ENCODE data around the gene CDH12. TPM values are rescaled to one million over a fixed set of nuclear protein-coding genes. Genes with fewer than 3 reads are reported as not detected.

Gene CDH12
- total RNA-seq, 1 donor from 2014 or later = not detected

DNA sequence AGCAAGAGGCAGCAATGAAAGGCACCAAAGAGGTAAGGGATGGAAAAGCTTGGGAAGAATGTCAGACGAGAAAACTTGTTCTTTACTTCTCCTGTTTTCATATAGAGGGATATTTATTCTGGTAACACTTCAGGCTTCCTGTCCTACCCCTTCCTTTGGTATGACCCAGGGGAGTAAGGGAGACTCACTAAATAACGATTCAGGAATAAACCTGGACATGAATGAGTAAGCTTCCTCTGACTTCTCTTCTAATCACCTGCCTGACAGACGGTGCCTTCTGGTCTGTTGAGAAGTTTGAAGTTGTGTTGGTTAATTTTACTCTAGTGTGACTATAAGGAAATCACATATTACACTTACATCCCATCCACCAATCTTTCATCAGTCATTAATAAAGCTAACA, 461.2 kb downstream of the CDH12 start:
- no peak overlapping the region for H3K4me3 ChIP-seq
- TF ChIP-seq POLR2A (IDR thresholded peaks at IDR 0.05) = no peak
- TF ChIP-seq POLR2AphosphoS5 (IDR thresholded peaks at IDR 0.05; ENCODE audit: insufficient read depth in 1 of 2, low read depth in 1 of 2) = no peak
- TF ChIP-seq, protein P1, sequence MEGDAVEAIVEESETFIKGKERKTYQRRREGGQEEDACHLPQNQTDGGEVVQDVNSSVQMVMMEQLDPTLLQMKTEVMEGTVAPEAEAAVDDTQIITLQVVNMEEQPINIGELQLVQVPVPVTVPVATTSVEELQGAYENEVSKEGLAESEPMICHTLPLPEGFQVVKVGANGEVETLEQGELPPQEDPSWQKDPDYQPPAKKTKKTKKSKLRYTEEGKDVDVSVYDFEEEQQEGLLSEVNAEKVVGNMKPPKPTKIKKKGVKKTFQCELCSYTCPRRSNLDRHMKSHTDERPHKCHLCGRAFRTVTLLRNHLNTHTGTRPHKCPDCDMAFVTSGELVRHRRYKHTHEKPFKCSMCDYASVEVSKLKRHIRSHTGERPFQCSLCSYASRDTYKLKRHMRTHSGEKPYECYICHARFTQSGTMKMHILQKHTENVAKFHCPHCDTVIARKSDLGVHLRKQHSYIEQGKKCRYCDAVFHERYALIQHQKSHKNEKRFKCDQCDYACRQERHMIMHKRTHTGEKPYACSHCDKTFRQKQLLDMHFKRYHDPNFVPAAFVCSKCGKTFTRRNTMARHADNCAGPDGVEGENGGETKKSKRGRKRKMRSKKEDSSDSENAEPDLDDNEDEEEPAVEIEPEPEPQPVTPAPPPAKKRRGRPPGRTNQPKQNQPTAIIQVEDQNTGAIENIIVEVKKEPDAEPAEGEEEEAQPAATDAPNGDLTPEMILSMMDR (IDR thresholded peaks at IDR 0.05) = no peak
- no peaks in the 10 kb centered on the region for H3K27me3 ChIP-seq
- no peak overlapping the region for H3K27ac ChIP-seq
- no peak for DNase-seq (ENCODE audit: extremely low spot score in 2 of 2)
- no peaks in the 10 kb centered on the region for H3K4me1 ChIP-seq
- H3K9me3 ChIP-seq = no peaks in the 10 kb centered on the region
- H3K36me3 ChIP-seq = no peaks in the 10 kb centered on the region
- intact Hi-C loops (cut with DNase I) = no loop called here

DNA sequence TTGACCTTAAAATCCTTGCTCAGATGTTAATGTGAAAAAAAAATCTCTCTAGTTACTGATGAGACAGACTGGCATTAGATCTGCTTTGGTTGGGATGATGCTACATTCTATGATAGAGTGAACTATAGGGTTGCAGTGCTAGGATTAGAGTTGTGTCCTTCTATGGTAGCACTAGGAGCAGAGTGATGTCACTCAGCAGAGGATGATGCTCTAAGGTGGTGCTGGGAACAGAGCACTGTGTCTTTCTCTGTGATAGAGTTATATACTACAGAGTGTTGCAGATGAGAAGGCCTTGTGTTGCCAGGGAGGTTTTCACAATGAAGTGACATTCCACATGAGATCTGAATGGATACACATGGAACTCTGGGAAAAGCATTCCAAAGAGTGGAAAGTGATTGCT, 462.3 kb downstream of the CDH12 start:
- TF ChIP-seq, protein P1 (IDR thresholded peaks at IDR 0.05) = no peak
- intact Hi-C loops (cut with DNase I) = no loop called here
- no peak overlapping the region for H3K4me3 ChIP-seq
- no peaks in the 10 kb centered on the region for H3K4me1 ChIP-seq
- no peaks in the 10 kb centered on the region for H3K9me3 ChIP-seq
- no peaks in the 10 kb centered on the region for H3K27me3 ChIP-seq
- H3K27ac ChIP-seq = no peak overlapping the region
- DNase-seq (ENCODE audit: extremely low spot score in 2 of 2) = no peak
- no peaks in the 10 kb centered on the region for H3K36me3 ChIP-seq

DNA sequence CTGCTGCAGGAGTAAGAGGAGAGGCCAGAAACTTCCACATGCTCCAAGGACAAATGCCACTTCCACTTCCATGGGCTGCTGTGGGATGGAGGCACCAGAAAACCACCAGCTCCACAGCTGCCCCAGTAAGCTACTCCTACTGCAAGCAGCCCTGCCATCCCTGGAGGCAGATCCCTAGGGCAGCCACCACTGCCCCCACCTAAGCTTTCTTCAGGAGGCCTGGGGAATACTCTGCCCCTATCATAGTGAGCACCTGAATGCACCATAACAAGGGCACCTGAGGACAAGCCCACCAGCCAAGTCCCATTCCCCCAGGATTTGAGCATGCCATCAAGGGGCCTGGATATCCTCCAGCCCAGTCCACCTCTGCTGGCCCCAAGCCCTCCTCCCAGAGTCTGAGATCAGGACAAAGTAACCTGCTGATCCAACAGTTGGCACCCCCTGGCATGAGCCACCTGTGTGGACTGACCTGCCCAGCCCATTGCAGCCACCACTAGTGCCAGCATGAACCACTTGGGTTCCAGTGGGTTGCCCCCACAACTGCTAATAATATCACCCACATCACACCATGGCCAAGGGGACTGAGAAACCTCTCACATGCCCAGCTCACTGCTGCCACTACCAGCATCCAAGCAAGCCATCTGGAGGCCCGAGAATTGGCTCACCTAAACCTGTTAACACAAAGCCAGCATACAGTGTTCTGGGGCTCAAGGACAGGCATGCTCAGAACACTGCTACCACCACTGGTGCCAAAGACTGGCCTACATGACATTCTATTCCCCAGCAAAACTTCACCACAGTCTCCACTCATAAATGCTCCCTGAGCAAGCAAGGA, 480.1 kb downstream of the CDH12 start:
- Histone ChIP-seq H3K36me3 (no peaks in the 10 kb centered on the region), H3K4me3 (no peak overlapping the region), H3K27ac (no peak overlapping the region), H3K4me1 (no peaks in the 10 kb centered on the region), H3K9me3 (no peaks in the 10 kb centered on the region), H3K27me3 (no peaks in the 10 kb centered on the region)
- no peak for DNase-seq (ENCODE audit: extremely low spot score in 2 of 2)
- intact Hi-C loops (cut with DNase I) = no loop called here
- TF ChIP-seq POLR2A (IDR thresholded peaks at IDR 0.05) = no peak
- TF ChIP-seq, protein P1 (IDR thresholded peaks at IDR 0.05) = no peak

DNA sequence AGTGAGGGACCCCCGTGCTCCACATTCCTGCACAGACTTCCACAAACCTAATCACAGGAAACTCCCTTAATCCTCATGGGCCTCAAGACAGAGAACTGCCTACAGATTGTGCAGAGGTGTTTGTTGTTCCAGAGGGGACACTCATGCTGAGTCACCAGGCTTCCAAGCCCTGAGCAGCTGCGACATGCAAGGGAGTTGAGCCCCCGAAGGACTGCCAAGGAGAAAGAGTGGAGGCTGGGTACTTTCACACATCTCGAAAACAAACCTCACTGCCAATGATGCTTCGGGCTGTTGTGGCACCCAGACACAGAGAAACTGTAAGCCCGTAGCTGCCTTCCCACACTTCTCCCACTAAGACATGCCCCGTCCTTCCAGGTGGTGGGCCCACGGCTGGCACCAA, 480.8 kb downstream of the CDH12 start:
- H3K36me3 ChIP-seq = no peaks in the 10 kb centered on the region
- H3K27ac ChIP-seq = no peak overlapping the region
- no peaks in the 10 kb centered on the region for H3K9me3 ChIP-seq
- intact Hi-C loops (cut with DNase I) = no loop called here
- TF ChIP-seq, protein P1 (IDR thresholded peaks at IDR 0.05) = no peak
- TF ChIP-seq POLR2AphosphoS5 (IDR thresholded peaks at IDR 0.05; ENCODE audit: insufficient read depth in 1 of 2, low read depth in 1 of 2) = no peak
- no peak for TF ChIP-seq POLR2A (IDR thresholded peaks at IDR 0.05)
- H3K4me1 ChIP-seq = no peaks in the 10 kb centered on the region
- DNase-seq (ENCODE audit: extremely low spot score in 2 of 2) = no peak
- H3K4me3 ChIP-seq = no peak overlapping the region
- H3K27me3 ChIP-seq = no peaks in the 10 kb centered on the region

DNA sequence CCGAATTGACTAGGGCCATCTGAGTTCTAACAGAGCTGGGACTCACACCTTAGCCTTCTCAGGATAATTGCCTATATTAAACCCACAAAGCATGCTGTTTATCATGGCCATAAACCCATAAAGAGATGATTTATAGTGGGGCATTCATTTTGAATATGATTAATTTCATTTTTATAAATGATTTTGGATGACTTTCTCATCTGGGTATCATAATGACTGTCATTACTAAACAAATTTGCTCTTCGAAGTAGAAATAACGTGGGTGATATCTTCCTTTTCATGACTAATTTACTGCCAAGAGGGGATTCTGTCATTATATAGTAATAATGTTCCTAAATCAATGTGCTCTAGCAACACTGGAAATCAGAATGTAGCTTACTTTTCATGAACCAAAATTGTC, 498.2 kb downstream of the CDH12 start:
- Histone ChIP-seq H3K27ac (no peak overlapping the region), H3K36me3 (no peaks in the 10 kb centered on the region), H3K4me3 (no peak overlapping the region), H3K27me3 (no peaks in the 10 kb centered on the region), H3K4me1 (no peaks in the 10 kb centered on the region), H3K9me3 (no peaks in the 10 kb centered on the region)
- no peak for TF ChIP-seq POLR2A (IDR thresholded peaks at IDR 0.05)
- no peak for TF ChIP-seq POLR2AphosphoS5 (IDR thresholded peaks at IDR 0.05; ENCODE audit: insufficient read depth in 1 of 2, low read depth in 1 of 2)
- TF ChIP-seq, protein P1 (IDR thresholded peaks at IDR 0.05) = no peak
- intact Hi-C loops (cut with DNase I) = no loop called here
- DNase-seq (ENCODE audit: extremely low spot score in 2 of 2) = no peak

All from vagina (tissue), 2 donors.